H1 (cell line): ENCODE data around the gene GLRA1. TPM values are rescaled to one million over a fixed set of nuclear protein-coding genes. Genes with fewer than 3 reads are reported as not detected.

ENCODE experiments used
- CTCF ChIA-PET: fragments of 300-600 bp; sonication (Branson Sonifier 250); formaldehyde crosslinking; loops from one replicate; lab custom pipeline; 2021; ENCODE audit not compliant: partially characterized antibody; lab: Charles Lee
- POLR2A ChIA-PET: fragments of 300-600 bp; sonication (Branson Sonifier 250); formaldehyde crosslinking; loops from one replicate; lab custom pipeline; 2021; ENCODE audit warnings: inconsistent platforms; ENCODE audit not compliant: partially characterized antibody; lab: Charles Lee
- DNase-seq, 2 experiments: peaks; one replicate each; pipeline versions ENCODE4 v3.0.0 to v3.0.0-alpha.2; 2010 to 2022; ENCODE audit warnings: low spot score in 2 of 2, low read depth in 1 of 2, mixed read lengths in 1 of 2
- FAIRE-seq: peaks from 2 replicates; lab custom pipeline; 2011; peaks lifted over from hg19 to GRCh38; lab: Jason Lieb, UNC
- H2AFZ ChIP-seq: 2 replicates; pipeline ENCODE4 v1.8.1; 2012; ENCODE audit warnings: low read length, inconsistent platforms
- H2AK5ac ChIP-seq: 2 replicates; pipeline ENCODE4 v1.6.1; 2013; ENCODE audit warnings: low read depth, low read length
- H2BK120ac ChIP-seq: replicated peaks from 2 replicates; pipeline ENCODE3; 2013; ENCODE audit warnings: low read depth, low read length, inconsistent platforms
- H2BK12ac ChIP-seq: 2 replicates; pipeline ENCODE4 v1.6.1; 2013; ENCODE audit warnings: low read depth, low read length
- H2BK15ac ChIP-seq: 2 replicates; pipeline ENCODE4 v1.6.1; 2013; ENCODE audit warnings: low read length
- H2BK20ac ChIP-seq: 2 replicates; pipeline ENCODE4 v1.6.1; 2013; ENCODE audit warnings: low read length
- H2BK5ac ChIP-seq: 2 replicates; pipeline ENCODE4 v1.6.1; 2013; ENCODE audit warnings: low read depth, low read length
- H3K14ac ChIP-seq: 2 replicates; pipeline ENCODE4 v1.6.1; 2013; ENCODE audit warnings: inconsistent platforms; ENCODE audit not compliant: insufficient read length
- H3K18ac ChIP-seq: 2 replicates; pipeline ENCODE4 v1.6.1; 2013; ENCODE audit warnings: low read length; ENCODE audit errors: extremely low read depth
- H3K23ac ChIP-seq: 2 replicates; pipeline ENCODE4 v1.6.1; 2013; ENCODE audit warnings: inconsistent platforms; ENCODE audit not compliant: insufficient read length
- H3K23me2 ChIP-seq: 2 replicates; pipeline ENCODE4 v1.6.1; 2013; ENCODE audit warnings: low read depth, low read length
- H3K27ac ChIP-seq: 2 replicates; pipeline ENCODE4 v1.6.1; 2011; ENCODE audit warnings: low read depth, low read length, inconsistent platforms
- H3K27me3 ChIP-seq, 4 experiments: replicated peaks in 1 of 4; 1 replicate in 1 of 4; 2 replicates in 3 of 4; pipeline versions ENCODE4 v1.6.1 to v1.8.1; 2011 to 2013; ENCODE audit warnings: low read length in 3 of 4, mild to moderate bottlenecking in 3 of 4, inconsistent platforms in 2 of 4, mixed read lengths in 2 of 4, moderate library complexity in 1 of 4; ENCODE audit not compliant: control insufficient read depth in 3 of 4, insufficient read depth in 3 of 4; ENCODE audit errors: extremely low read depth in 1 of 4
- H3K36me3 ChIP-seq, 4 experiments: 2 replicates each; pipeline versions ENCODE4 v1.6.1 to v1.8.1; 2011 to 2013; ENCODE audit warnings: mild to moderate bottlenecking in 4 of 4, low read length in 3 of 4, moderate library complexity in 2 of 4, control low read depth in 1 of 4, inconsistent platforms in 1 of 4; ENCODE audit not compliant: insufficient read depth in 4 of 4, control insufficient read depth in 2 of 4
- H3K4ac ChIP-seq: replicated peaks from 2 replicates; pipeline ENCODE3; 2013; ENCODE audit warnings: low read length, low read depth, mixed read lengths, inconsistent platforms; ENCODE audit not compliant: insufficient read length
- H3K4me1 ChIP-seq, 4 experiments: replicated peaks in 1 of 4; 1 replicate in 1 of 4; 2 replicates in 3 of 4; pipeline versions ENCODE4 v1.6.1 to v1.8.1; 2011 to 2013; ENCODE audit warnings: low read length in 3 of 4, inconsistent platforms in 2 of 4, mixed read lengths in 1 of 4; ENCODE audit not compliant: insufficient read depth in 4 of 4, control insufficient read depth in 3 of 4
- H3K4me2 ChIP-seq, 2 experiments: 2 replicates each; pipeline versions ENCODE4 v1.6.1 to v1.8.1; 2011 to 2013; ENCODE audit warnings: low read depth in 2 of 2, low read length in 2 of 2, control low read depth in 1 of 2, inconsistent platforms in 1 of 2, mild to moderate bottlenecking in 1 of 2; ENCODE audit not compliant: insufficient read depth in 1 of 2
- H3K4me3 ChIP-seq, 4 experiments: fragments of 200-600, 300-600 bp in 1 of 4; sonication (generic), shearing (Covaris generic), sonication (Bioruptor Twin) in 1 of 4; 2 replicates each; pipeline versions ENCODE4 v1.5.1 to v1.8.1; 2011 to 2016; ENCODE audit warnings: low read length in 4 of 4, low read depth in 3 of 4, control low read depth in 2 of 4, inconsistent platforms in 2 of 4, mild to moderate bottlenecking in 2 of 4, mixed read lengths in 1 of 4, moderate library complexity in 1 of 4; ENCODE audit not compliant: insufficient read depth in 2 of 4; ENCODE audit errors: extremely low read depth in 1 of 4
- H3K56ac ChIP-seq: replicated peaks from 2 replicates; pipeline ENCODE3; 2013; ENCODE audit warnings: low read depth, mild to moderate bottlenecking, mixed read lengths, low read length, inconsistent platforms; ENCODE audit not compliant: insufficient read length
- H3K79me1 ChIP-seq: 2 replicates; pipeline ENCODE4 v1.6.1; 2013; ENCODE audit warnings: low read depth, low read length, control low read depth
- H3K79me2 ChIP-seq, 2 experiments: 2 replicates each; pipeline versions ENCODE4 v1.6.1 to v1.8.1; 2012 to 2013; ENCODE audit warnings: low read length in 2 of 2, mild to moderate bottlenecking in 2 of 2, inconsistent platforms in 1 of 2; ENCODE audit not compliant: insufficient read depth in 2 of 2, control insufficient read depth in 1 of 2
- H3K9ac ChIP-seq, 4 experiments: replicated peaks in 1 of 4; 1 replicate in 1 of 4; 2 replicates in 3 of 4; pipeline versions ENCODE4 v1.6.1 to v1.8.1; 2011 to 2013; ENCODE audit warnings: low read depth in 3 of 4, low read length in 3 of 4, control low read depth in 2 of 4, mild to moderate bottlenecking in 2 of 4, moderate library complexity in 2 of 4, inconsistent platforms in 1 of 4; ENCODE audit errors: extremely low read depth in 1 of 4
- H3K9me3 ChIP-seq, 2 experiments: 2 replicates each; pipeline versions ENCODE4 v1.6.1 to v1.8.1; 2012 to 2013; ENCODE audit warnings: mild to moderate bottlenecking in 2 of 2, moderate library complexity in 2 of 2, control low read depth in 1 of 2, inconsistent platforms in 1 of 2, low read depth in 1 of 2, low read length in 1 of 2, mixed read lengths in 1 of 2; ENCODE audit not compliant: insufficient read depth in 2 of 2
- H4K20me1 ChIP-seq, 2 experiments: replicated peaks in 1 of 2; 2 replicates each; pipeline versions ENCODE3 to v1.8.1; 2011 to 2013; ENCODE audit warnings: inconsistent platforms in 2 of 2, low read length in 2 of 2, mild to moderate bottlenecking in 1 of 2; ENCODE audit not compliant: insufficient read depth in 2 of 2, control insufficient read depth in 1 of 2
- H4K5ac ChIP-seq: 2 replicates; pipeline ENCODE4 v1.6.1; 2013; ENCODE audit warnings: low read length, low read depth, mixed read lengths, inconsistent platforms; ENCODE audit not compliant: insufficient read length
- H4K8ac ChIP-seq: 2 replicates; pipeline ENCODE4 v1.8.0; 2013; ENCODE audit warnings: mild to moderate bottlenecking, moderate library complexity, low read length, inconsistent platforms; ENCODE audit not compliant: insufficient read depth; ENCODE audit errors: extremely low read depth
- H4K91ac ChIP-seq: replicated peaks from 2 replicates; pipeline ENCODE3; 2013; ENCODE audit warnings: low read length, mixed read lengths, inconsistent platforms; ENCODE audit not compliant: insufficient read length
- ASH2L ChIP-seq: fragments of 200-600, 300-600 bp; sonication (generic); IDR thresholded peaks from one replicate; pipeline ENCODE4 v1.7.1; 2017; ENCODE audit warnings: low read length
- BACH1 ChIP-seq: IDR thresholded peaks from 2 replicates; pipeline ENCODE4 v1.6.1; 2012; ENCODE audit warnings: low read length, improper control_type of control experiment
- CTCF ChIP-seq, 3 experiments: IDR thresholded peaks; 1 replicate in 2 of 3; 2 replicates in 1 of 3; pipeline versions ENCODE4 v1.5.1 to v1.6.1; 2011; ENCODE audit warnings: low read length in 3 of 3, mild to moderate bottlenecking in 3 of 3, inconsistent platforms in 2 of 3, low read depth in 1 of 3, moderate library complexity in 1 of 3; ENCODE audit not compliant: insufficient read depth in 1 of 3; ENCODE audit errors: control extremely low read depth in 1 of 3
- EZH2 ChIP-seq: fragments of 200-600 bp; sonication (generic); IDR thresholded peaks from 2 replicates; pipeline ENCODE4 v1.7.1; 2012; ENCODE audit warnings: low read depth, mild to moderate bottlenecking, moderate library complexity, low read length, inconsistent platforms; ENCODE audit not compliant: severe bottlenecking
- FOSL1 ChIP-seq: IDR thresholded peaks from 2 replicates; pipeline ENCODE4 v1.6.1; 2011; ENCODE audit warnings: mild to moderate bottlenecking, low read depth, low read length, moderate library complexity; ENCODE audit not compliant: insufficient read depth
- GABPA ChIP-seq: IDR thresholded peaks from 2 replicates; pipeline ENCODE4 v1.6.1; 2011; ENCODE audit warnings: mild to moderate bottlenecking, low read length, moderate library complexity, borderline replicate concordance; ENCODE audit not compliant: insufficient read depth
- KDM5A ChIP-seq: fragments of 200-600 bp; IDR thresholded peaks from 2 replicates; pipeline ENCODE4 v1.7.1; 2012; ENCODE audit warnings: mild to moderate bottlenecking, low read length, inconsistent platforms, mixed read lengths
- PHF8 ChIP-seq: fragments of 200-600 bp; sonication (generic); conservative IDR thresholded peaks from 2 replicates; pipeline ENCODE4 v1.7.1; 2012; ENCODE audit warnings: low read depth, mild to moderate bottlenecking, inconsistent platforms, low read length, moderate library complexity
- RNF2 ChIP-seq: fragments of 200-900, 300-1000 bp; sonication (generic); IDR thresholded peaks from 2 replicates; pipeline ENCODE4 v1.7.1; 2016; ENCODE audit warnings: borderline replicate concordance, low read depth, mild to moderate bottlenecking, antibody characterized with exemption, low read length; ENCODE audit not compliant: poor library complexity, severe bottlenecking; ENCODE audit errors: missing control alignments
- SIRT6 ChIP-seq: IDR thresholded peaks from one replicate; pipeline ENCODE4 v1.7.1; 2012; ENCODE audit warnings: low read length, inconsistent platforms
- TCF12 ChIP-seq: IDR thresholded peaks from 2 replicates; pipeline ENCODE4 v1.6.1; 2011; ENCODE audit warnings: low read depth, mild to moderate bottlenecking, low read length
- TEAD4 ChIP-seq: IDR thresholded peaks from 2 replicates; pipeline ENCODE4 v1.6.1; 2012; ENCODE audit warnings: low read depth, low read length, inconsistent platforms, mixed read lengths
- WGBS, 2 experiments: shearing (Covaris generic) in 1 of 2; methylation state at CpG; one replicate each; pipeline versions ENCODE4 v1.1.6 to v1.1.7; 2013 to 2015; ENCODE audit warnings: low lambda C conversion rate in 2 of 2, mixed read lengths in 2 of 2, inconsistent platforms in 1 of 2, low coverage in 1 of 2, missing lambda C conversion rate in 1 of 2; ENCODE audit not compliant: insufficient replicate concordance in 2 of 2, insufficient coverage in 1 of 2, insufficient read length in 1 of 2; ENCODE audit errors: extremely low coverage in 1 of 2, missing lambda C conversion rate in 1 of 2; 5-methylcytosine and 5-hydroxymethylcytosine counted together
- polyA plus RNA-seq, 7 experiments: library from polyadenylated mRNA; depleted of rRNA in 3 of 7; stranded (reverse) in 5 of 7; unstranded in 2 of 7; fragments of >200 nt in 5 of 7; fragments of 200-250 nt in 2 of 7; gene quantifications; 1 replicate in 5 of 7; 2 replicates in 1 of 7; 4 replicates in 1 of 7; pipeline versions ENCODE4 v1.2.1 to v1.2.3, GENCODE V29; 2011 to 2013; ENCODE audit warnings: missing spikeins in 2 of 7, mixed read lengths in 2 of 7
- total RNA-seq: library from RNA; stranded (reverse); fragmentation: NEBNext Ultra II Directional; extraction: Animal tissue kit (Norgen Biotek cat#: 25700); gene quantifications from 2 replicates; pipeline ENCODE4 v1.2.1, GENCODE V29; 2021

The GLRA1 gene
- total and polyA plus RNA-seq, 2 of the 8 experiments (the other 6 are each of a cell fraction or from before 2014, with no cell fraction given), result not detected

- WGBS, 2 experiments, result 88% methylated on average over 3 of the region's 3 CpGs; no CpG with 5 or more reads in 1 of the 2 experiments
- H2BK15ac ChIP-seq, result no peak overlapping the region
- H3K27ac ChIP-seq, result no peak overlapping the region
- TF ChIP-seq BACH1 (no peak), PHF8 (no peak), KDM5A (no peak), TCF12 (no peak), SIRT6 (no peak), TEAD4 (no peak), RNF2 (no peak), GABPA (no peak), CTCF (IDR thresholded peaks at IDR 0.05; ENCODE audit: control extremely low read depth in 1 of 3, insufficient read depth in 1 of 3, low read depth in 1 of 3, low read length in 3 of 3) (no peak), FOSL1 (no peak), EZH2 (no peak), ASH2L (no peak)
These were observed 33.5 kb upstream of the GLRA1 start for GRCh38 chr5:151958111-151958510.

More at GRCh38 chr5:151958111-151958510, 33.5 kb upstream of the GLRA1 start:
- no peak overlapping the region for H2BK120ac ChIP-seq
- H4K8ac ChIP-seq, result no peak overlapping the region
- no peaks in the 10 kb centered on the region for H3K23me2 ChIP-seq
- H3K4me2 ChIP-seq, result no peak overlapping the region
- no peak overlapping the region for H3K4me3 ChIP-seq
- no peak overlapping the region for H3K56ac ChIP-seq
- H3K4me1 ChIP-seq, result no peaks in the 10 kb centered on the region
- H4K91ac ChIP-seq, result no peak overlapping the region
- H2AK5ac ChIP-seq, result no peak overlapping the region
- no peak for FAIRE-seq
- no peak overlapping the region for H4K5ac ChIP-seq
- H3K14ac ChIP-seq, result no peak overlapping the region
- ChIA-PET CTCF (interaction anchor here (0.6 to 2.1 kb wide), 7 partner anchors 10 to 391 kb away, joined by 3 to 7 read pairs (median 3); no protein-coding TSS in a partner anchor), POLR2A (no interaction called here)
- no peak overlapping the region for H3K9ac ChIP-seq
- no peak overlapping the region for H2AFZ ChIP-seq
- H2BK5ac ChIP-seq, result no peak overlapping the region
- H3K79me1 ChIP-seq, result no peaks in the 10 kb centered on the region
- H3K18ac ChIP-seq, result no peak overlapping the region
- no peaks in the 10 kb centered on the region for H3K36me3 ChIP-seq
- H3K27me3 ChIP-seq, result no peaks in the 10 kb centered on the region
- no peak overlapping the region for H3K23ac ChIP-seq
- no peak overlapping the region for H2BK12ac ChIP-seq
- H3K9me3 ChIP-seq, result no peaks in the 10 kb centered on the region
- H3K4ac ChIP-seq, result no peak overlapping the region
- no peak for DNase-seq
- no peak overlapping the region for H2BK20ac ChIP-seq
- no peaks in the 10 kb centered on the region for H4K20me1 ChIP-seq
- H3K79me2 ChIP-seq, result no peaks in the 10 kb centered on the region
